ENCODE results near the gene SYCN.

The SYCN gene

DNA sequence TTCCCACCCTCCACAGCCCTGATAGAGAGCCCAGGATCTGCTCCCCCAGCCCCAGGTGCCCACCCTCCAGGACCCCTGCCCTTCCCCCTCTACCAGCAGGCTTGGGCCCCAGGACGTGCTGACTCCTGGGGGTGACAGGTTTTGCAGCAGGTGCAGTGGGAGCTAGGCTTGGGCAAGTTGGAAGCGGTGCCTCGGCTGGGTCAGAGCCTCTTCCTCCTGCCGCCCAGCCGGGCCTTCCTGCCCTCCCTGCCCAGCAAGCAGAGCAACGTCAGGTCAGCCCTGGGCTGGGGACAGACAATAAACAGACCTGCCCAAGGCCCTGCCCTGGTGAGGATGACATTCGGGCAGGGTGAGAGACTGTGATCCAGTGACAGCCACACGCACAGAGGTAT lies 16.5 kb downstream of the SYCN start:
- DNase-seq (no peak), ATAC-seq (no peak)
- H3K27me3 Mint-ChIP-seq, result peaks cover 30% of the 10 kb centered on the region
- no peak overlapping the region for H3K27ac Mint-ChIP-seq
- no peaks in the 10 kb centered on the region for H3K9me3 Mint-ChIP-seq
- H3K4me3 Mint-ChIP-seq, result no peak overlapping the region
- H3K4me1 Mint-ChIP-seq, result no peaks in the 10 kb centered on the region

DNA sequence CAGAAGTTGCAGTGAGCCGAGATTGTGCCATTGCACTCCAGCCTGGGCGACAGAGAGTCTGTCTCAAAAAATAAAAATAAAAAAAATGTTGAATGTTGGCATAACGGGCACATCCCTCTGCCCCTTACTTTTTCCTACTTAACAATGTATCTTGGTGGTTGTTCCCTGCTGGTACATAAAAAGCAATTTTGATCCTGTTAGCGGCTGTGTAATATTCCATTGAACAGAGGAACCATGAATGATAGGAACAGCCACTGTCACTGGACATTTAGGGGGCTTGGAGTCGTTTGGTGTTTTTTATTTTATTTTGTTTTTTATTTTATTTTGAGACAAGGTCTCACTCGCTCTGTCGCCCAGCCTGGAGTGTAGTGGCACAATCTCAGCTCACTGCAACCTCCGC lies 17.7 kb downstream of the SYCN start:
- Mint-ChIP-seq H3K4me3 (no peak overlapping the region), H3K27me3 (peaks cover 22% of the 10 kb centered on the region), H3K9me3 (no peaks in the 10 kb centered on the region), H3K27ac (no peak overlapping the region), H3K4me1 (no peaks in the 10 kb centered on the region)
- ATAC-seq (no peak), DNase-seq (no peak)

DNA sequence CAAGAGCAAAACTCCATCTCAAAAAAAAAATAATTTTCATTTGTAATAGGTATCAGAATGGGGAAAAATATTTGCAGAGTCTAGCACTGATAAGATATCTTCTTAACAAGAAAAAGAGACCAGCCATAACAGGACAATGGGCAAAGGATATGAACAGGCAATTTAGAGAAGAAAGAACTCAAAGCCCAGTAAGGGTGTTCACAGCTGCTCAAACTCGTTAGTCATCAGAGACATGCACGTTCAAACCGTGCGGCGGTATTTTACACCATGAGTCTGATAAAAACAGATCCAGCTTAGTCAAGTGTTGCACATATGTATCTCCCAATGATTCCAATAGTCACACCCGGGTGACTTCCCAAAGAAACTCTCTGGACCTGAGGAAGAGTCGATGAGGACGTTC lies 21.0 kb downstream of the SYCN start:
- Mint-ChIP-seq H3K27me3 (peaks cover 9% of the 10 kb centered on the region), H3K9me3 (no peaks in the 10 kb centered on the region), H3K4me3 (no peak overlapping the region), H3K4me1 (no peaks in the 10 kb centered on the region), H3K27ac (no peak overlapping the region)
- no peak for DNase-seq
- no peak for ATAC-seq

DNA sequence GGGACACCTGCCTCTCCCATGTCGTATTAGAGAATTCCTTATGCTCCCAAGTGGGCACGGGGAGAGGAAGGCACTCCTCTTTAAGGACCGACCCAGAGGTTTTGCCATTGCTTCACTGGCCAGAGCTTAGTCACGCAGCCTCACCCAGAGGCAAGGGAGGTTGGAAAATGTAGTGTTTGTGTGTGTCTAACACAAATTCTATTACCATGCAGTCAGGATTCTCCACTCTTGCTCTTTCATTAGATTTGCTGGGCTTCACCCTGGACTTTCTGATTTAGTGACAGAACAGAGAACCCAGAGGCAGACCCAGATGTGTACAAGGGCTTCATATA lies 21.9 kb downstream of the SYCN start:
- no peak overlapping the region for H3K27ac Mint-ChIP-seq
- DNase-seq, result no peak
- no peaks in the 10 kb centered on the region for H3K9me3 Mint-ChIP-seq
- H3K4me1 Mint-ChIP-seq, result no peaks in the 10 kb centered on the region
- no peak for ATAC-seq
- H3K4me3 Mint-ChIP-seq, result no peak overlapping the region
- H3K27me3 Mint-ChIP-seq, result no peaks in the 10 kb centered on the region

DNA sequence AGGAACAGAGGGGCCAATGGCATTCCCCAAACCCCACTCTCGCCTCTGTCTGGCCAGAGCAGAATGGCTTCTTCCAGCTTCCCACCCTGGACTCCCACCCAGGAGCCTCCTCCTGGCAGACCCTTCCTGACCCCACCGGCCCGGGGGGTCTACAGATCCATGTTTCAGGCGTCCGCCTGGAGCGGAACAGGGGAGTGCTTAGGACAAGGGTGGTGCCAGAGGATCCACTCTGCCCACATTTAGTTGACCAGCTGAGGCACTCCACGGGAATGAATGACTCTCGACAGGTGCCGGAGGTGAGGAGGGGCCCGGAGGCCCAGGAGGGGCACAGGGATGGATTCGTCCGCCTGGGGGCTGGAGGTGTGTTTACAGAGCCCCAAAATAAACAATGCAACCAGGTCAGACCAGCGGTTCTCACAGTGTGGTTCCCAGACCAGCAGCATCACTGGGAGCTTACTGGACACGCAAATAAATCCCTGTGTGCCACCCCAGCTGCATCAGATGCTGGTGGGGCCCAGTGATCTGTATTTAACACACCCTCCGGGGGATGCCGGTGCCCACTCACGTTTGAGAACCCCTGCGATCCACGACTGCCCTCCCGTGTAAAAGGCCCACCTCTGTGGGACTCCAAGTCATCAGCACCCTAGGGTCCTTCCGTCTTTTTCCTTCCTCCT lies 22.4 kb downstream of the SYCN start:
- DNase-seq (no peak), ATAC-seq (no peak)
- H3K27ac Mint-ChIP-seq, result peak overlapping the region in 1 of 2 donors; percentile 42
- no peak overlapping the region for H3K4me3 Mint-ChIP-seq
- H3K27me3 Mint-ChIP-seq, result no peaks in the 10 kb centered on the region
- H3K4me1 Mint-ChIP-seq, result no peaks in the 10 kb centered on the region
- no peaks in the 10 kb centered on the region for H3K9me3 Mint-ChIP-seq

DNA sequence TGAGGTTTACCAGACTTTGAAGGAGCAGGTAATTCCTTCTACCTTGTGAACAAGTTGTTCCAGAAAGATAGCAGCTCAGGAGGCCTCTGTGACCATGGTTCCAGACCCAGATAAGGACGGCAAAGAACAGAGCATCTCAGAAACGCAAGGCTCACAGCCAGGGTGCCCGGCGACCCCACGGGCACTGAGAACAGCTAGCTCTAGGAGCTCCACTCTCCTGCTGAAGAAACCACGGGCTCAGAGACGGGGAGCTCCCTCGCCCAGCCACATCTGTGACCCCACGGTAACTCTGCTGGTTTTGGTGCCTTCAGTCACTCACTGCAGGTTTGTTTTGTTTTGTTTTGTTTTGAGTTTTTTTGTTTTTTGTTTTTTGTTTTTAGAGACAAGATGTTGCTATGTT lies 23.3 kb downstream of the SYCN start:
- no peaks in the 10 kb centered on the region for H3K4me1 Mint-ChIP-seq
- H3K9me3 Mint-ChIP-seq, result no peaks in the 10 kb centered on the region
- ATAC-seq (no peak), DNase-seq (no peak)
- no peak overlapping the region for H3K27ac Mint-ChIP-seq
- no peaks in the 10 kb centered on the region for H3K27me3 Mint-ChIP-seq
- no peak overlapping the region for H3K4me3 Mint-ChIP-seq

DNA sequence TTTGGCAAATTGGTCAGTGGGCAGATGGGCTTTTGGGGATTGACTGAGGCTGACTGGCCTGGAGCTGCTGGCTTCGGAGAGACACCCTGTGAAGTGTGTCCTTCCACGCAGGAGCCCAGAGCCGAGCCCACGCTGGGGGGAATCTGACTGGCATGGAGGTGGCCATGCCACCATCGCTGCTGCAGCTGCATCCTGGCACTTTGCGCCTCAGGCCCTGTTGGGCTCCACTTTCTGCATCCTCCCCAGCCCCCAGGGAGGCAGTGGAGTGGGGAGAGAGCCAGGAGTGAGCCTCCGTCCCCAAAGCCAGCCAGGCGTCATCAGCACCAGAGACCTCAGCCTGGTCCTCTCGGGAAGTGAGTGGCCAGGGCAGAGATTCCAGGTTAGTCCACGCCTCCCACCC lies 24.3 kb downstream of the SYCN start:
- H3K4me3 Mint-ChIP-seq, result no peak overlapping the region
- no peaks in the 10 kb centered on the region for H3K4me1 Mint-ChIP-seq
- no peaks in the 10 kb centered on the region for H3K27me3 Mint-ChIP-seq
- no peaks in the 10 kb centered on the region for H3K9me3 Mint-ChIP-seq
- DNase-seq, result no peak
- peak overlapping the region in 1 of 2 donors; percentile 59 for H3K27ac Mint-ChIP-seq
- no peak for ATAC-seq

DNA sequence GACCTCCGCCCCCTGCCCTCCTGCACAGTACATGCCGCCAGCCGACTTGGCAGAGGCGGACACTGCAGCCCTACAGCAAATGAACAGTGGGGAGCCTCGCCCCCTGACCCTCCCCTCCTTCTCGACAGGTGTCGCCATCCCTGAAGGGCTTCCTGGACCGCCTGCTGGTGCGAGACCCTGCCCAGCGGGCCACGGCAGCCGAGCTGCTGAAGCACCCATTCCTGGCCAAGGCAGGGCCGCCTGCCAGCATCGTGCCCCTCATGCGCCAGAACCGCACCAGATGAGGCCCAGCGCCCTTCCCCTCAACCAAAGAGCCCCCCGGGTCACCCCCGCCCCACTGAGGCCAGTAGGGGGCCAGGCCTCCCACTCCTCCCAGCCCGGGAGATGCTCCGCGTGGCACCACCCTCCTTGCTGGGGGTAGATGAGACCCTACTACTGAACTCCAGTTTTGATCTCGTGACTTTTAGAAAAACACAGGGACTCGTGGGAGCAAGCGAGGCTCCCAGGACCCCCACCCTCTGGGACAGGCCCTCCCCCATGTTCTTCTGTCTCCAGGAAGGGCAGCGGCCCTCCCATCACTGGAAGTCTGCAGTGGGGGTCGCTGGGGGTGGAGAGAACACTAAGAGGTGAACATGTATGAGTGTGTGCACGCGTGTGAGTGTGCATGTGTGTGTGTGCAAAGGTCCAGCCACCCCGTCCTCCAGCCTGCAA lies 25.6 kb downstream of the SYCN start:
- ATAC-seq (no peak), DNase-seq (no peak)
- H3K27ac Mint-ChIP-seq, result no peak overlapping the region
- H3K4me3 Mint-ChIP-seq, result no peak overlapping the region
- H3K4me1 Mint-ChIP-seq, result no peaks in the 10 kb centered on the region
- H3K9me3 Mint-ChIP-seq, result no peaks in the 10 kb centered on the region
- H3K27me3 Mint-ChIP-seq, result no peaks in the 10 kb centered on the region

DNA sequence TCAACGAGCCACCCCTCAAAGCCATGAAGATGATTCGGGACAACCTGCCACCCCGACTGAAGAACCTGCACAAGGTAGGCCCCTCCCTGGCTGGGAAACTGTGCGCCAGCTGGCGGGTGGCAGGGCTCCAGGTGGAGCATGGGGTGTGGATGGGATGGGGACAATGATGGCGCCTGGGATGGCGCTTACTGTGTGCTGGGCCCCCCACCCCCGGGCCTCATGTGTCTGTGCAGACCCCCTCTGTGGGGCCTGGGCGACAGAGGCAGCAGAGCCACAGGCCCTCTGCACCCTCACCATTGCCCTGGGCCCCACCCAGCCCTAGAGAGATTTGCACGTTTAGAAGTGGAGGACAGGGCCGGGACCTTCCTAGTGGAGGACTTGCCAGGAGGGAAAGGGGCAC lies 26.3 kb downstream of the SYCN start:
- DNase-seq (no peak), ATAC-seq (peak; percentile 4)
- Mint-ChIP-seq H3K27ac (no peak overlapping the region), H3K4me3 (no peak overlapping the region), H3K4me1 (no peaks in the 10 kb centered on the region), H3K27me3 (no peaks in the 10 kb centered on the region), H3K9me3 (no peaks in the 10 kb centered on the region)

DNA sequence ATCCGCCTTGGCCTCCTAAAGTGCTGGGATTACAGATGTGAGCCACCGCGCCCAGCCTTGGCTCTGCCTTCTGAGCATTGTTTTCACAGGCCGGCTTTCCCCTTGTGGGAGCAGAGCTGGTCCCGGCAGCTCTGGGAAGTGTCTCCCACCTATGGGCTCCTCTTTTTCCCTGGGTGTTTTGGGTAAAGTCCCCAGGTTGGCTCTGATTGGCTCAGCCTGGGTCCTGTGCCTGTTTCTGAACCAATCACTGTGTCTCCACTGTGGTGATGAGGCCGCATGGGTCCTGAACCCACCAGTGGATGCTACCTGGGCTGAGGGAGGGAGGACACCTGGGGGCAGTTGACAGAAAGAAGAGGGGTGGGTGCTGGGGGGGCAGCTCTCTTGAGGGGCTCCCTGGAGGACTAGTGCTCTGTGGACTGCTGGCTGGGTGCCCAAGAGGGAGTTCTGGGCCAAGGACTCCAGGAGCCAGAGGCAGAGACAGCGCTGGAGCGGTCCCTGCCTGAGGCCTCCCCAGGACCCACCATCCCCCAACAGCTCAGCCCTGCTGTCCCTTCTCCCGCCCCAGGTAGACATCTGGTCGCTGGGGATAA lies 26.9 kb downstream of the SYCN start:
- H3K9me3 Mint-ChIP-seq, result no peaks in the 10 kb centered on the region
- no peaks in the 10 kb centered on the region for H3K4me1 Mint-ChIP-seq
- H3K27me3 Mint-ChIP-seq, result no peaks in the 10 kb centered on the region
- no peak overlapping the region for H3K27ac Mint-ChIP-seq
- H3K4me3 Mint-ChIP-seq, result no peak overlapping the region
- no peak for DNase-seq
- ATAC-seq, result no peak

DNA sequence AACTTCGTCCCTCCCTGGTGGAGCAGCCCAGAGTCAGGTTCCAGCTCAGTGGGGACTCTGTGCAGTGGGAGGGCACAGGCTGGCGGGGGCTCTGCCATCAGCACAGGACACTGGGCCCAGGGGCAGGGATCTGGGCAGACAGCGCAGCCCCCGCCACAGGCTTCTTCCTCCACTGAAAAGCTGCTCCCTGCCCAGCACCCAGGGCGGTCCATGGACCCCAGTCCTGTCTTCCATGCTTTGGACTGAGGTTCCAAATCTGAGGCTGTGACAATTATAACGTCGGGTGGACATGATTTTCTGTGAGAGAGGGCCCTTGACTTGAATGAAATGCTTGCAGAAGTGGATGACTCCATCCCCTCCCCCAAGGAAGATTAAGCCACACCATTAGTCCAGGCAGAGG lies 28.5 kb downstream of the SYCN start:
- no peak overlapping the region for H3K4me3 Mint-ChIP-seq

DNA sequence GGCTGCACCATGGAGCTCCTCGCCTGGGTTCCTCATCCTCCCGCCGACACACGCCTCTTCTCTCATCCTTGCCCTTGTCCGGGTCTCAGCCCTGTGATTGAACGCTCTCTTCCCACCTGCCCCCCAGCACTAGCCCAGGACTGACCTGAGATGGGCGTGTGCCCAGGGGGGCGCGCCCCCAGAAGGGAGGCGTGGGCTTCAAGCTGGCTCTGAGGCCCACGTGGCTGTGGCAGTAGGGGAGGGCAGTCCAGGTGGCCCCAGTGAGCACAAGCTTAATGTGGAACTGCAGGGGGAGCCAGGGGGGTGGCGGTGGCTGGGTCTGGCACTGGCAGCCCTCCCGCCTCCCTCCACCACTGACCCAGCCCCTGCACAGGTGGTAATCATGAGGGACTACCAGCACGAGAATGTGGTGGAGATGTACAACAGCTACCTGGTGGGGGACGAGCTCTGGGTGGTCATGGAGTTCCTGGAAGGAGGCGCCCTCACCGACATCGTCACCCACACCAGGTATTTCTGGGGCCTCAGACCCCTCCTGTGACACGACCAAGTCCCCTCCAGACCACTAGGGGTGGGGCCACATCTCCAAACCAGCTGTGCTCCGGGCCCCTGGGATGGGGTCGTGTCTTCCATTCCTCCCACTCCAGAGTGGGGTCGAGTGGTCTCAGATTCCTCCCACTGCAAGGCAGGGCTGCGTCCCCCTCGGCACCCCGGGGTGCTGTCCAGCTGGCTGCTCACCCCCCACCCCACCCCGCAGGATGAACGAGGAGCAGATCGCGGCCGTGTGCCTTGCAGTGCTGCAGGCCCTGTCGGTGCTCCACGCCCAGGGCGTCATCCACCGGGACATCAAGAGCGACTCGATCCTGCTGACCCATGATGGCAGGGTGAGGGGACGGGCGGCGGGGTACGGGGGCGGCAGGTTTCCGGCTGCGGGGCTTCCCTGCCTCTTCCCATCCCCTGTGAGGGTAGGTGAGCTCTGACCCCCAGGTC lies 29.2 kb downstream of the SYCN start:
- DNase-seq, result no peak
- ATAC-seq, result no peak
- Mint-ChIP-seq H3K9me3 (no peaks in the 10 kb centered on the region), H3K27me3 (no peaks in the 10 kb centered on the region), H3K4me3 (no peak overlapping the region), H3K27ac (no peak overlapping the region), H3K4me1 (no peaks in the 10 kb centered on the region)

More for the DNA sequence above, 28.5 kb downstream of the SYCN start:
- Mint-ChIP-seq H3K9me3 (no peaks in the 10 kb centered on the region), H3K27me3 (no peaks in the 10 kb centered on the region), H3K27ac (no peak overlapping the region), H3K4me1 (no peaks in the 10 kb centered on the region)
- no peak for ATAC-seq
- DNase-seq, result no peak

DNA sequence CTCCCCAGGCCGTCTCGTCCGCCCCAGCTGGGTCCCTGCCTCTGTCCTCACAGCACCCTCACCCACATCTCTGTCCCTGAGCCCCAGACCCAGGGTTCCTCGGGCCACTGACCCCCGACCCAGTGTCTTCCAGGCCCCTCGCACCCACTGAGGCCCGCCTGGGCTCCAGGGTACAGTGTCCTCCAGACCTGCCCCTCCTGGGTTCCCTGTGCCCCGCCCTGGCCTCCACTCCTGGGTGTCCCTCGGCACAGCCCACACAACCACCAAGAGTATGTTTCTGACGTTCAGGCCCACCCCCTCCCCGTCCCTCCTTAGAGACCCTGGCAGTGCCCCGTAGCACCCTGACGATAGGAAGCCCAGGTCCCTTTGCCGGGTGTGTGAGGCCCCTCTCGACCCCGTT lies 29.9 kb downstream of the SYCN start:
- H3K27ac Mint-ChIP-seq, result no peak overlapping the region
- no peaks in the 10 kb centered on the region for H3K27me3 Mint-ChIP-seq
- DNase-seq (no peak), ATAC-seq (no peak)
- H3K4me1 Mint-ChIP-seq, result no peaks in the 10 kb centered on the region
- no peak overlapping the region for H3K4me3 Mint-ChIP-seq
- no peaks in the 10 kb centered on the region for H3K9me3 Mint-ChIP-seq

DNA sequence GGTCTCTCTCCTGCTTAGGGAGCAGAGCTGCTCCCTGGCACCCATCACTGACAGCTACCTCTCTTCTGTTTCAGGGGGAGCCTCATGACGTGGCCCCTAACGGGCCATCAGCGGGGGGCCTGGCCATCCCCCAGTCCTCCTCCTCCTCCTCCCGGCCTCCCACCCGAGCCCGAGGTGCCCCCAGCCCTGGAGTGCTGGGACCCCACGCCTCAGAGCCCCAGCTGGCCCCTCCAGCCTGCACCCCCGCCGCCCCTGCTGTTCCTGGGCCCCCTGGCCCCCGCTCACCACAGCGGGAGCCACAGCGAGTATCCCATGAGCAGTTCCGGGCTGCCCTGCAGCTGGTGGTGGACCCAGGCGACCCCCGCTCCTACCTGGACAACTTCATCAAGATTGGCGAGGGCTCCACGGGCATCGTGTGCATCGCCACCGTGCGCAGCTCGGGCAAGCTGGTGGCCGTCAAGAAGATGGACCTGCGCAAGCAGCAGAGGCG lies 30.5 kb downstream of the SYCN start:
- Mint-ChIP-seq H3K9me3 (no peaks in the 10 kb centered on the region), H3K27ac (no peak overlapping the region), H3K27me3 (no peaks in the 10 kb centered on the region), H3K4me1 (no peaks in the 10 kb centered on the region), H3K4me3 (no peak overlapping the region)
- no peak for DNase-seq
- ATAC-seq, result peak; percentile 13

DNA sequence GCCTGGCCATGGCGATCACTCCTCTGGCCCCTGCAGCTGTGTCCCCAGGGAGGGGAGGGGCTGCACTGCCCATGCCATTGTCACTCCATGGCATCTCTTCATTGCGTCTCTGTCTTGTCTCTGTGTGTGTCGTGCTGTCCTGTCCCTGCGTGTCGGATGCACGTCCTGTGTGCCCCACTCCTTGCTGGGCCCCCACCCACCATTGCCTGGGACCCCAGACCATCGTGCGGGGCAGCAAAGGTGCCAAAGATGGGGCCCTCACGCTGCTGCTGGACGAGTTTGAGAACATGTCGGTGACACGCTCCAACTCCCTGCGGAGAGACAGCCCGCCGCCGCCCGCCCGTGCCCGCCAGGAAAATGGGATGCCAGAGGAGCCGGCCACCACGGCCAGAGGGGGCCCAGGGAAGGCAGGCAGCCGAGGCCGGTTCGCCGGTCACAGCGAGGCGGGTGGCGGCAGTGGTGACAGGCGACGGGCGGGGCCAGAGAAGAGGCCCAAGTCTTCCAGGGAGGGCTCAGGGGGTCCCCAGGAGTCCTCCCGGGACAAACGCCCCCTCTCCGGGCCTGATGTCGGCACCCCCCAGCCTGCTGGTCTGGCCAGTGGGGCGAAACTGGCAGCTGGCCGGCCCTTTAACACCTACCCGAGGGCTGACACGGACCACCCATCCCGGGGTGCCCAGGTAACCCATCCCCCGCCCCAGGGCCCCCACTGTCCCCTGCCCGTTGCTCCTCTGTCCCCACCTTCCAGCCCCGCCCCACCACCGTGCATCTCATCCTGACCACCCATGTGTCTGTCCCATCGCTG lies 31.2 kb downstream of the SYCN start:
- Mint-ChIP-seq H3K27me3 (no peaks in the 10 kb centered on the region), H3K9me3 (no peaks in the 10 kb centered on the region), H3K4me1 (no peaks in the 10 kb centered on the region), H3K4me3 (no peak overlapping the region), H3K27ac (no peak overlapping the region)
- DNase-seq (no peak), ATAC-seq (no peak)
